Mucosa of rectum (tissue), 2 donors: ENCODE results near the gene ATP2A2.
"Not testable (repeated sequence)": the region's sequence is repeated elsewhere in the genome, so short reads cannot be mapped to it uniquely, and the experiment has no call there.

Source experiments
- H3K27ac ChIP-seq, 2 donors: one replicate each; pipeline ENCODE4 v1.7.0; 2013; ENCODE audit warnings: inconsistent platforms in 2 of 2, low read depth in 2 of 2, low read length in 2 of 2
- H3K27me3 ChIP-seq, 2 donors: one replicate each; pipeline ENCODE4 v1.7.0; 2013; ENCODE audit warnings: low read length in 2 of 2; ENCODE audit not compliant: control insufficient read depth in 2 of 2, insufficient read depth in 2 of 2
- H3K36me3 ChIP-seq, 2 donors: one replicate each; pipeline ENCODE4 v1.7.0; 2013; ENCODE audit warnings: low read length in 2 of 2; ENCODE audit not compliant: control insufficient read depth in 2 of 2, insufficient read depth in 2 of 2
- H3K4me1 ChIP-seq, 2 donors: one replicate each; pipeline ENCODE4 v1.7.0; 2013; ENCODE audit warnings: low read length in 2 of 2, mild to moderate bottlenecking in 1 of 2; ENCODE audit not compliant: control insufficient read depth in 2 of 2, insufficient read depth in 2 of 2
- H3K4me3 ChIP-seq, 2 donors: one replicate each; pipeline ENCODE4 v1.7.0; 2013; ENCODE audit warnings: low read length in 2 of 2
- H3K9ac ChIP-seq, 2 donors: one replicate each; pipeline ENCODE4 v1.7.0; 2013; ENCODE audit warnings: low read length in 2 of 2, low read depth in 1 of 2, mild to moderate bottlenecking in 1 of 2
- H3K9me3 ChIP-seq, 2 donors: one replicate each; pipeline ENCODE4 v1.7.0; 2013; ENCODE audit warnings: low read length in 2 of 2; ENCODE audit not compliant: control insufficient read depth in 2 of 2
- donor health status: healthy.
- donor health status: Normal muscosa, but diverticular disease.

ATP2A2 gene

GRCh38 chr12:110247340-110248095, 33.5 kb upstream of the ATP2A2 start:
- no peaks in the 10 kb centered on the region for H3K9me3 ChIP-seq
- H3K4me1 ChIP-seq = peaks cover 45 to 60% of the 10 kb centered on the region in 2 donors
- H3K9ac ChIP-seq = peak overlapping the region; percentile 38 to 66
- H3K4me3 ChIP-seq = peak overlapping the region; percentile 59 to 61
- H3K27me3 ChIP-seq = no peaks in the 10 kb centered on the region
- peak overlapping the region; percentile 96 for H3K27ac ChIP-seq
- no peaks in the 10 kb centered on the region for H3K36me3 ChIP-seq

- no peaks in the 10 kb centered on the region for H3K9me3 ChIP-seq
- H3K36me3 ChIP-seq = no peaks in the 10 kb centered on the region
- H3K4me1 ChIP-seq = peaks cover 45 to 60% of the 10 kb centered on the region in 2 donors
- peak overlapping the region; percentile 38 to 66 for H3K9ac ChIP-seq
- H3K27me3 ChIP-seq = no peaks in the 10 kb centered on the region
- H3K4me3 ChIP-seq = peak overlapping the region; percentile 16 to 17
- H3K27ac ChIP-seq = peak overlapping the region; percentile 96
Observed at GRCh38 chr12:110248096-110248447, 33.0 kb upstream of the ATP2A2 start.

GRCh38 chr12:110249105-110249504, 31.9 kb upstream of the ATP2A2 start:
- Histone ChIP-seq H3K4me3 (peak overlapping the region; percentile 36 to 48), H3K27me3 (no peaks in the 10 kb centered on the region), H3K9ac (peak overlapping the region; percentile 60 to 66), H3K4me1 (peaks cover 45 to 60% of the 10 kb centered on the region in 2 donors), H3K27ac (peak overlapping the region; percentile 96), H3K9me3 (no peaks in the 10 kb centered on the region), H3K36me3 (no peaks in the 10 kb centered on the region)

GRCh38 chr12:110249716-110250225, 31.3 kb upstream of the ATP2A2 start:
- peaks cover 45 to 59% of the 10 kb centered on the region in 2 donors for H3K4me1 ChIP-seq
- no peaks in the 10 kb centered on the region for H3K27me3 ChIP-seq
- peak overlapping the region; percentile 36 to 44 for H3K4me3 ChIP-seq
- peak overlapping the region; percentile 96 for H3K27ac ChIP-seq
- H3K36me3 ChIP-seq = no peaks in the 10 kb centered on the region
- H3K9ac ChIP-seq = peak overlapping the region; percentile 49 to 66
- H3K9me3 ChIP-seq = no peaks in the 10 kb centered on the region

- H3K9me3 ChIP-seq = no peaks in the 10 kb centered on the region
- H3K9ac ChIP-seq = no peak overlapping the region
- no peaks in the 10 kb centered on the region for H3K27me3 ChIP-seq
- H3K4me3 ChIP-seq = no peak overlapping the region
- H3K4me1 ChIP-seq = peaks cover 35 to 44% of the 10 kb centered on the region in 2 donors
- no peaks in the 10 kb centered on the region for H3K36me3 ChIP-seq
- no peak overlapping the region for H3K27ac ChIP-seq
Observed at GRCh38 chr12:110251381-110251780, 29.7 kb upstream of the ATP2A2 start.

GRCh38 chr12:110252716-110253115, 28.3 kb upstream of the ATP2A2 start:
- no peaks in the 10 kb centered on the region for H3K27me3 ChIP-seq
- no peaks in the 10 kb centered on the region for H3K36me3 ChIP-seq
- peaks cover 27 to 31% of the 10 kb centered on the region in 2 donors for H3K4me1 ChIP-seq
- H3K4me3 ChIP-seq = no peak overlapping the region
- no peaks in the 10 kb centered on the region for H3K9me3 ChIP-seq
- H3K27ac ChIP-seq = peak overlapping the region in 1 of 2 donors; percentile 18
- H3K9ac ChIP-seq = no peak overlapping the region

GRCh38 chr12:110253176-110253575, 27.9 kb upstream of the ATP2A2 start:
- H3K4me3 ChIP-seq = no peak overlapping the region
- peaks cover 23 to 27% of the 10 kb centered on the region in 2 donors for H3K4me1 ChIP-seq
- no peaks in the 10 kb centered on the region for H3K27me3 ChIP-seq
- no peak overlapping the region for H3K9ac ChIP-seq
- no peaks in the 10 kb centered on the region for H3K36me3 ChIP-seq
- H3K27ac ChIP-seq = peak overlapping the region in 1 of 2 donors; percentile 18
- no peaks in the 10 kb centered on the region for H3K9me3 ChIP-seq

GRCh38 chr12:110254971-110255540, 26.0 kb upstream of the ATP2A2 start:
- H3K27ac ChIP-seq = no peak overlapping the region
- no peaks in the 10 kb centered on the region for H3K9me3 ChIP-seq
- no peak overlapping the region for H3K9ac ChIP-seq
- no peaks in the 10 kb centered on the region for H3K27me3 ChIP-seq
- peaks cover 7 to 8% of the 10 kb centered on the region in 2 donors for H3K4me1 ChIP-seq
- H3K4me3 ChIP-seq = no peak overlapping the region
- H3K36me3 ChIP-seq = no peaks in the 10 kb centered on the region

GRCh38 chr12:110255890-110256456, 25.1 kb upstream of the ATP2A2 start:
- H3K4me3 ChIP-seq, H3K4me1 ChIP-seq, H3K27ac ChIP-seq, H3K9ac ChIP-seq, H3K27me3 ChIP-seq, H3K9me3 ChIP-seq, H3K36me3 ChIP-seq: not testable (repeated sequence)

GRCh38 chr12:110256780-110257431, 24.1 kb upstream of the ATP2A2 start:
- Histone ChIP-seq H3K36me3 (no peaks in the 10 kb centered on the region), H3K9ac (no peak overlapping the region), H3K4me3 (no peak overlapping the region), H3K27me3 (no peaks in the 10 kb centered on the region), H3K9me3 (no peaks in the 10 kb centered on the region), H3K4me1 (no peaks in the 10 kb centered on the region), H3K27ac (peak overlapping the region; percentile 9 to 11)
